Globus pallidus (tissue), 1 donor: ENCODE data around the gene LMTK2.

Experiments used
- DNase-seq: peaks from one replicate; pipeline ENCODE4 v3.0.0-alpha.2; 2015; ENCODE audit warnings: low spot score

Gene LMTK2

GRCh38 chr7:98137134-98137825 is 30.6 kb downstream of the LMTK2 start:
- DNase-seq: no peak

DNA sequence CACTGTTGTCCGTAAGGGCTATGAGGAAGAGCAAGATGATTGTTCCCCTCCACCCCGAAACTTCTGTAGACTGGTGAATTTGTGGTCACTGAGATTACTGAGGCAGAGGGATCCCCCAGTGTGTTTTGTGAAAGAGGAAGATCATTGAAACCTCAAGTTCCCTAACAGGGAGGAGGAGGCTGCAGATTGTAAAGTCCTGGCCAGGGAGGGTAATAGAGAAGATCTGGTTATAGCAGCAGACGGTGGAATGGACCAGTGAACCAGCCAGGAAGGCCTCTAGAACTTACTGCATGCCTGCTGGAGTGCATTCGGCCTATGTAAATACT is 31.1 kb downstream of the LMTK2 start:
- DNase-seq: peak; percentile 62

- DNase-seq: no peak
Measured at GRCh38 chr7:98138672-98139071, 32.0 kb downstream of the LMTK2 start.

DNA sequence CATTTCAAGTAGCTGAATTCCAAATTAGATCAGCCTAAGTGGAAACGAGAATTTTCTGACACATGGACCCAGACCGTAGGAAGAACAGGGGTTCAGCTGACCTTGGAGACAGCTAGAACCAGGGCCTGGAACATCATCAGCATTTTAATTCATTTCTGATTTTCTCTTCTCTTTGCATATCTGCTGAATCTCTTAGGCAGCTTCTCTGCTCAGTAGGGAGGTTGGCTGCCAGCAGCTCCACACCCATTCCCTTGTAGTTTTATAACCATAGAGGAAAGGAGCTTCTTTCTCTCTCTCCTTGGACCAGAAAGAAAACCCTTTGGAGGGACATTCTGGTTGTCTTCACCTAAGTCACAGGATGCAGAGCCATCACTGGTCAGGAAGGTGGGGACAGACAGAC is 36.0 kb downstream of the LMTK2 start:
- DNase-seq: no peak

- DNase-seq: no peak
Measured at GRCh38 chr7:98148607-98149006, 41.9 kb downstream of the LMTK2 start.

DNA sequence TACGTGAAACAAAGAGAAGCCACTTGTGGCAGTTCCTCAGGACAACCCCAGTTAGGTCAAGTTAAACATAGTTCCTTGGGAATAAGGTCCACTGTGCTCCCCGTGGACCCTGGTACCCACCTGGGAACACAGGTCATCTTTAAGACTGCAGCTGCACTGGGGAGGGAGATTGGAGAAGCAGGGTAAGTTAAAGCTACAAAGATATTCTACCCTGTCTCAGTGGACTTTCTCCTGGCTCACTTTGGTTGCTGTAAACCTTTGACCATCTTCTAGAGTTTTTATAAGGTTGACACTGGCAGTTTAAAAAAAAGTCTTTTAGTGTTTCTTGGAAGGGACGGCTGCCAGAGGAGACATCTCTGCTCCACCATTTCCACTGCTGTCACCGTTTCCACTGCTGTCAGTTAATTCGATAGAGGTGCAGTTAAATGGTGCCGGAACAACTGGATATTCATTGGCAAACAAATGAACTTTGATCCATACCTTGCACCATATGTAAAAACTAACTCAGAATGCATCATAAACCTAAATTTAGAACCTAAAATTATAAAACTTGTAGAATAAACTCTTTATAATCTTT is 42.5 kb downstream of the LMTK2 start:
- DNase-seq: no peak

- DNase-seq: no peak
Measured at GRCh38 chr7:98151884-98152283, 45.2 kb downstream of the LMTK2 start.

DNA sequence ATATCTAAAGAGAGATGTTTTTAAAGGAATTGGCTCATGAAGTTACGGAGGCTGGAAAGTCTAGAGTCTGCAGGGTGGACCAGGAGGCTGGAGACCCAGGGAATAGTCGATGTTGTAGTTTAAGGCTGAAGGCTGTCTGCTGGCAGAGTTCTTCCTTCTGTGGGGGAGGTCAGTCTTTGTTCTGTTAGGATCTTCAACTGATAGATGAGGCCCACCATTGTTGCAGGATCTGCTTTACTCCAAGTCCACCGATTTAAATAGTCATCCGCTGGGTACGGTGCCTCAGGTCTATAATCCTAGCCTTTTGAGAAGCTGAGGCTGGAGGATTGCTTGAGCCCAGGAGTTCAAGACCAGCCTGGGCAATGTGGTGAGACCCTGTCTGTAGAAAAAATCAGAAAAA is 50.0 kb downstream of the LMTK2 start:
- DNase-seq: no peak

DNA sequence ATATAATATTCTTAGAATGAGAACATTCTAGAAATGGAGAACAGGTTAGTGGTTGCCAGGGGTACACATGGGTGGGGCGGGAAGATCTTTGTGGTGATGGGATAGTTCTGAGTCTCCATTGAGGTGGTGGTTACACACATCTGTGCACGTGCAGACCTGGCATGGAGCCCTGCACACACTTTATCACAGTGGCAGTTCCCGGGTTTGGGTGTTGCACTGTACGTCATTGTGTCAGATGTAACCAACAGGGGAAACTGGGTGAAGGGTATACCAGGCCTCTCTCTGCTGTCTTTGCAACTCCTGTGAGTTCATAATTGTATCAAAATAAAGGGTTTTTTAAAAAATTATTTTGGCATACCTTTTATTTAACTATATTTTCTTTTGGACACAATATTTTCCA is 51.1 kb downstream of the LMTK2 start:
- no peak for DNase-seq

DNA sequence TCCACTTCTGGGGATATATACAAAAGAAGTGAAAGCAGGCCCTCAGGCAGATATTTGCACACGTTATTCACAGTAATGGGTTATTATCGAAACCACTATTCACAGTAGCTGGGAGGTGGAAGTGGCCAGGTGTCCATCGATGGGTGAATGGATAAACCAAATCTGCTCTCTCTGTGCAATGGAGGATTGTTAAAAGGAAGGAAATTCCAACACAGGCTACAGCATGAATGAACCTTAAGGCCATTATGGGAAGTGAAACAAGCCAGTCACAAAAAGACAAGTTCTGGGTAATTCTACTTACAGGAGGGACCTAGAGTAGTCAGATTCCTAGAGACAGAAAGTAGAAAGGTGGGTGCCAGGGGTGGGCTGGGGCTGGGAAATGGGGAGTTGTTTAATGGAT is 56.1 kb downstream of the LMTK2 start:
- DNase-seq: no peak

DNA sequence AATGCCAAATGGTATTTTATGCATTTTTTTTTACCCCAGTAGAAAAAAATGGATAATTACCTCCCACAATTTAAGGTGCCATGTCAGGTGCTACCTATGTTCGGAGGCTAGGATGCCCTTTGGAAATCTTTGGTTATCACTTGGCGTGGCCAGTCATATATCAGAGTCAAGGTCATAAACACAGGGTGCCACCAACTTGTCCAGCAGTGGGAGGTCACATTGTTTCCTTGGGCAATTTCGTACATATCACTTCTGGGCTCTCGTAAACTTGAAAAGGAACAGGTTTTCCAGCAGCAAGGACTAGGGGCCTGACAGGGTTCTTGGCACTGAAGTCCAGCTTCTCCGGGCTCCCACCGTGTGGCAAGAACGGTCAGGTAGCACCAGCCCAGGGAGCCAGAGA is 56.6 kb downstream of the LMTK2 start:
- no peak for DNase-seq

DNA sequence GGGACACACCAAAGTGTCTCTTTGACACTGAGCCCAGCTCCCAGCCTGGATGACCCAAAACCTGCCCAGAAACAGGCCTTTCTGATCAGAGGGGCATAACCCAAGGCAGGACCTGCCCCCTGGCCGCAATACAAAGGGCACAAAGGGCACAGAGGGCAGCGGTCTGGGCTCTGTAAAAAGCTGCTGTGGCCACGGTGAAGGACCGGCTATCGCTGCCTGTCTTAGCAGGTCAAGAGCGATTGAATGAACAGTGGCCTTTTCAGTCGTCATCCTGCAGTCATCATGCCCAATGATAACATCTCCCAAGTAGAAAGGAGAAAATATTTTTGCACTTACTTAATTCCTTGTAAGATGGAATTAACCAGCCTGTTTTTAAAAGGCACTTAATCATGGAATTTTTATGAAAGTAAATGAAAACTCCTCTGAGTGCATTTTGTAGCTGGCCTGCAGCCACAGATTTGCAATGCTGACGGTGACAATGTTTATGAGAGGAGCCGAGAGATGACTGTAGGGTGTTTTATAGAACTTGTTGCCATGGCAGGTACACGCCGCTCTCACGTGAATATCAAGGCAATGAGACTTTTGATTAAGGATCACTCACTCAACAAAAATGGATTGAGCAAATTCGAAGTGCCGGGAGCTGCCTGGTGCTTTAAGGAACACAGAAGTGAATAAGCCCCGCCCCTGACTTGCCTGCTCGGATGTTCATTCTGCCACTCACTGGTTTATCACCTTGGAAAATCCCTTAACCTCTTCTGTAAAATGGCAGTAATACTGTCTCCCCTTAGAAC is 57.2 kb downstream of the LMTK2 start:
- DNase-seq: no peak

DNA sequence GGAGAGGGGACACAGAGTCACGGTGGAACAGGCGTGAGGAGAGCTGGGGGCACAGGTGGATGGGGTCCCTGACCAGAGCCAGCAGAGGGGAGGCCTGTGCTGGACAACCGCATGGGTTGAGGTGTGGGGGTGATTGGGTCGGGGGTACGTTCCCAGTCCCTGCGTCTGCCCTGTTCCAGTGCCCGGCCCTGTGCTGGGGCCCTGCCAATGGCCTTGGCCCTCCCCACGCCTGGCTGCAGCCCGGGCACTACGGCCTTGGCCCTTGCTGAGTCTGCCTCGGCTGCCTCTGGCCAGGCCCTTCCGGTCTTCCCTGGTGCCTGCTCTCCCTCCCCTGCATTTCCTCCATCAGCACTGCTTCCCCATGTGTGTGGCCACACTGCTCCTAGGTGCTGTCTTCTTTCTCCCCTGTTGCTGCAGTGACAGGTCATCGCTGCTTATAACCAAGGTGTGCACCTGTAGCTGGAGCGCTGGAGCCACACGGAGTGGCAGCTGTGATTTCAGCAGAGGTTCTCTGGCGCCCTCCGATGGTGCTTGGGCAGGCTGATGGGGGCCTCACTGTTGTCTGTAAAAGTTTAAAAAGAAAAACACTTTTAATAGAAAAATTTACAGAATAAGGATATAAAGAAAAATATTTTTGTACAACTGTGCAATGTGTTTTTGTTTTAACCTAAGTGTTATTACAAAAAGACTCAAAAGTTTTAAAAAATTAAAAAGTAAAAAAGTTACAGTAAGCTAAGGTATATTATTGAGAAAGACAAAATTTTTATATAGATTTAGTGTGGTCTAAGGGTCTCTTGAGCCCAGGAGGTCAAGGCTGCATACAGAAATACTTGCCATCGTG is 59.4 kb downstream of the LMTK2 start:
- DNase-seq: no peak

DNA sequence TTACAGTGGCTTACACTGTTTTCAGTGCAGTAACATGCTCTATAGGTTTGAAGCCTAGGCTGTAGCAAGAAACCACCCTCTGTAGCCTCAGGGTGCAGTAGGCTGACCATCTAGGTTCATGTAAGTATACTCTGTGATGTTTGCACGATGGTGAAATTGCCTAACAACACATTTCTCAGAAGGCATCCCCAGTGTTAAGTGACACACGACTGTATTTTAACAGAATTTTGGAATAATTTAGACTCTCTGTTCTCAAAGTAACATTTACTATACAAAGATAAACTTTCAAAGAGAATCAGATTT is 60.0 kb downstream of the LMTK2 start:
- DNase-seq: no peak

- no peak for DNase-seq
Measured at GRCh38 chr7:98167653-98168052, 61.0 kb downstream of the LMTK2 start.

GRCh38 chr7:98168181-98168903 is 61.7 kb downstream of the LMTK2 start:
- peak; percentile 49 for DNase-seq

DNA sequence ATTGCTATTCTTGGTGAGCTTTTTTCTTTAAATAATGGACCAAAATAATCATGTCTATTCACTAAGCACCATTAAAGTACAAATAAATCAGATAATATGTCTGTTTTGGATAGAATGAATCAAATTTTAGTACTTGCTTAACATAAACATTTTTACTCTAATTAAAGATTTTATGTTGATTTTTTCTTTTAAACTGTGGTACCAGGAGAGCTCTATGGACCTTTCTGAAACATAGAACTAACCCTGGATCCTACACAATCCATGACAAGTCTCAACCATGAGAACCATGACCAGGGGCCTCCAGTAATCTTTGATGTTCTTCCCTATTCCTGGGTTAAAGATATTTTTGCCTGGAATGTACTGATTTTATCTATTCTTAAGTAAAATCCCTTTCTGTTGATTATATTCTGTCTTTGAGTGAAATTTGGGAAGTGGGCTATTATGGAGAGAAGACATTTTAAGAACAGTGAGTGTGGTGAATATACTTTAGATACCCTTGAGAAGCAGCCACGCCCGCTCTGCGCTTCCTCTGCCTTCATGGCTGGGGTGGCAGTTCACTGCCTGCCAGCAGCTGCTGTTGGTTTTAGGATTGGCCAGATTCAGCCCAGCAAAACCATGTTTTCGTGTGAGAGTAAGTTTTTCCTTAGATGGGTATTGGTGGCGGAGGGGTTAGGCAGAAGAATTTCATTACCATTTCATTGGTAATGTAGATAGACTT is 62.4 kb downstream of the LMTK2 start:
- DNase-seq: no peak

GRCh38 chr7:98170966-98171365 is 64.3 kb downstream of the LMTK2 start:
- DNase-seq: no peak

- no peak for DNase-seq
Measured at GRCh38 chr7:98171449-98171848, 64.8 kb downstream of the LMTK2 start.

DNA sequence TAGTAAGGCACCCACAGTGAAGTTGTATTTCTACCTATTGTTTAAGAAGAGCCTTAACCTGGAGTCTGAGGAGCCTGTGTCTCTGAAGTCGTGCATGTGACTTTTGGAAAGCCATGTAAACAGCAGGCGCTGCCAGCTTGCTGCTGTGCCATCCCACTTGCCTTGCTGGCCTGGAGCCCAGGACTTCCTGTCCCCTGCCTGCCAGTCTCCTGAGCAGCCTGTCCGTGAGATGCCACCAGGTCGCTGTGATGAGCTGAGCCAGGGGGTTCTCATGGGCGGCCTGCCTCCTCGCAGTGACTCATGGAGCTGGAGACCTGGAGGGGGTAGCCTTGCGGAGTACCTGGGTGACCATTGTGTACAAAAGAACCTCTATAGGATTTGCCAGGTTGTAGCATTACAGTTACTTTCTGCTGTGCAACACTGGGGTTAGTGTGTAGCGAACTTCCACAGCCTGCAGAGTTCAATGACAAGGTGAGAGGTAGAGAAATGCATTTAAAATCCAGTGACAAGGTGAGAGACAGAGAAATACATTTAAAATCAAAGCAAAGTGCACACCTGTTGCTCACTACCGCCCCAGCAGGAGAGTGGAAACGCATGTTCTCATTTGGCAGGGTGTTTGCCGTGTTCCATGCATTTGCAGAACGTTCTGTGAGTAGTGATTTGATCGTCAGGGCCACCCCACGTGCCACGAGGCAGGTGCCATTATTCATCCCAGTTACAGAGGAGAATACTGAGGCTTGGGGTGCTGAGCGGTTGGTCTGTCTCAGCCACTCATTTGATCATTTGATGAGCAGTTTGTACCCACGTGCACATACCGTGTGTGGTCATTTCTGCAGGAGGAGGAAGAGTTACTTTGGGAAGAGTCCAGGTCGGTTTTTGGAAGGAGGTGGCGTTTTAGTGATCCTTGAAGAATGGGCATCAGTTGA is 67.9 kb downstream of the LMTK2 start:
- no peak for DNase-seq
